Fibroblast of peridontal ligament (primary cell): ENCODE data around the gene ARMC7.
A peak's percentile ranks its signal among the peaks of the same experiment; 100 is the strongest.
"Not testable (repeated sequence)": the region's sequence is repeated elsewhere in the genome, so short reads cannot be mapped to it uniquely, and the experiment has no call there.

Source experiments
- DNase-seq: peaks from one replicate; pipeline ENCODE4 v3.0.0-alpha.2; 2010; ENCODE audit errors: extremely low read depth

Gene ARMC7

GRCh38 chr17:75154195-75155106 lies 44.7 kb downstream of the ARMC7 start, which contains the start of gene JPT1:
Gene JPT1 (minus strand): TSS chr17:75154512. CDS start chr17:75154397, 115 bp downstream.
- peak; percentile 98 for DNase-seq

DNA sequence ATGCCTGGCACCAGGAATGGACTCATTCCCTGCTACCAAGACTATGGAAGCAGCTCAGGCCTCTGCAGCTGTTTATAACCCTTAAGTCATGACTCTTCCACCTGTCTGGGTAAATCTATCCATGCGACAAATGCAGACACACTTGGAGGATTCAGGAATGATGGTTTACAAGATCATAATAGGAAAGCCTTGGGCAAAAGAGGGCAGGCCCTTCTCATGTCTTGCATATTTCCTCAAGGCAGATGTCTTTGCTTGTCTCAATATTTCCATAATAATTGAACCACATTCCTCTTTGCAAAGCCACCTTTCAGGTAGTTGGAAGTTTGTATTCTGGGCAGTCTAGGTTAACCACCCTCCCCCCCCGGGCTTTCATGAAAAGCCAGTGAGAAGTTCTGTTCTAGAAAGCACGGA lies 45.4 kb downstream of the ARMC7 start:
- DNase-seq: no peak

DNA sequence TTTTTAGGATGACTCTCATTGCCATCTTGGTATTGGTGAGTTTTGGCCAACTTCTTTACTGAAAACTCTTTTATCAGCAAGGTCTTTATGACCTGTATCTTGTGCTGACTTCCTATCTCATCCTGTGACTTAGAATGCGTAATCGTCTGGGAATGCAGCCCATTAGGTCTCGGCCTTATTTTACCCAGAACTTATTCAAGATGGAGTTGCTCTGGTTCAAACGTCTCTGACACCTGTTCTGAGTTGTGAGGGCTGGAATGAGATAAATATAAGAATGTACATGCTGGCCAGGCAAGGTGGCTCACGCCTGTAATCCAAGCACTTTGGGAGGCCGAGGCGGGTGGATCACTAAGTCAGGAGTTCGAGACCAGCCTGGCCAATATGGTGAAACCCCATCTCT lies 48.7 kb downstream of the ARMC7 start:
- DNase-seq: not testable (repeated sequence)

DNA sequence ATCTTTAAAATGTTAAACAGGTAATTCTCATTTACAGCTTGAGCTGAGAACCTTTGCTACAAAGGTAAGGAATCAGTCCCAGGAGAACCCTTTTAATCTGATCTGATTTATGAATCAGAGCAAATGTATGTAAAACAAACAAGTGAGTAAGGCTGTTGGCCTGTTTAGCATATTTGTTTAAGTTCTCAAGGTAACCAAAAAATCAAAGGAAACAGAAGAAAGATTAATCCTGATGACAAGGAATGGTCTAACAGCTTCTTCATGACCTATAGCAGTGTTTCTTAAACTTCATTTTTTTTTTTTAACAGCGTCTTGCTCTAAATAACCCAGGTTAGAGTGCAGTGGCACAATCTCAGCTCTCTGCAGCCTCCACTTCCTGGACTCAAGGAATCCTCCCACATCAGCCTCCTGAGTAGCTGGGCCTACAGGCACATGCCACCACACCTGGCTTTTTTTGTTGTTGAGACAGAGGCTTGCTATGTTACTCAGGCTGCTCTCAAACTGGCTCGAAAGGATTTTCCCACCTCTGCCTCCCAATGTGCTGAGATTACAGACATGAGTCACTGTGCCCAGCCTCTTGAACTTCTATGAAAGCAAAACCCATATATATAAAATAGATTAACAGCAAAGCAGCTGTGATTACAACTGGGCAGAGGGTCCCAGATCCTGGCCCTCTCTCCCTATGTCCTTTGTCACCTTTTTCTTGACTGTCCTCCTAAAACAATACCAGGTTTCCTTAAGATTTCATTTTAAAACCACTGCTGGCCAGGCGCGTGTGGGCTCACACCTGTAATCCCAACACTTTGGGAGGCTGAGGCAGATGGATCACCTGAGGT lies 49.6 kb downstream of the ARMC7 start:
- no peak for DNase-seq

GRCh38 chr17:75160211-75160610 lies 50.4 kb downstream of the ARMC7 start:
- no peak for DNase-seq

DNA sequence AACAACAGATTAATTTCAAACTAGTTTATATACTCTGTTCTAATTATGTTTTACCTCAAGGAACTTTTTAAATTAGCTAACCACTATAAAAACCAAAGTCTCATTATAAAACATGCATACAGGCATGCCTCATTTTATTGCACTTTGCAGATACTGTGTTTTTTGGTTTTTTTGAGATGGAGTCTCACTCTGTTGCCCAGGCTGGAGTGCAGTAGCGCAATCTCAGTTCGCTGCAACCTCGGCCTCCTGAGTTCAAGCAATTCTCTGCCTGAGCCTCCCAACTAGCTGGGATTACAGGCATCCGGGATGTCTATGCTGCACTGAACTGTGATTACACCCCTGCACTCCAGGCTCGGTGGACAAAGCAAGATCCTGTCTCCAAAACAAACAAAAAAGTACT lies 53.3 kb downstream of the ARMC7 start:
- no peak for DNase-seq

- DNase-seq: not testable (repeated sequence)
Measured at GRCh38 chr17:75164606-75165005, 54.8 kb downstream of the ARMC7 start.

GRCh38 chr17:75168998-75169397 lies 59.2 kb downstream of the ARMC7 start:
- no peak for DNase-seq

- no peak for DNase-seq
Measured at GRCh38 chr17:75173526-75173925, 63.8 kb downstream of the ARMC7 start.

GRCh38 chr17:75174996-75175395 lies 65.2 kb downstream of the ARMC7 start:
- no peak for DNase-seq

- no peak for DNase-seq
Measured at GRCh38 chr17:75176625-75177024, 66.9 kb downstream of the ARMC7 start.

DNA sequence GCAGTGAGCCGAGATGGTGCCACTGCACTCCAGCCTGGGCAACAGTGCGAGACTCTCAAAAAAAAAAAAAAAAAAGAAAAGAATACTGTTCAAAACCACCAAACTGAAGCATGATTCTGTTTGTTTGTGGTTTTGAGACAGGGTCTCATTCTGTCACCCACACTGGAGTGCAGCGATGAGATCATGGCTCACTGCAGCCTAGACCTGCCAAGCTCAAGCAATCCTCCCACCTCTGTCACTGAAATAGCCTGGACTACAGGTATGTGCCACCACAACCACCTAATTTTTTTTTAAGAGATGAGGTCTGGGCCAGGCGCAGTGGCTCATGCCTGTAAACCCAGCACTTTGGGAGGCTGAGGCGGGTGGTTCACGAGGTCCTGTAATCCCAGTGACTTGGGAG lies 68.7 kb downstream of the ARMC7 start:
- DNase-seq: no peak
